Measurements from ENCODE around the gene VARS1. TPM values are rescaled to one million over a fixed set of nuclear protein-coding genes. Genes with fewer than 3 reads are reported as not detected.
"Not testable (repeated sequence)": the region's sequence is repeated elsewhere in the genome, so short reads cannot be mapped to it uniquely, and the experiment has no call there.

Gene VARS1
- 39.8 TPM for total RNA-seq

DNA sequence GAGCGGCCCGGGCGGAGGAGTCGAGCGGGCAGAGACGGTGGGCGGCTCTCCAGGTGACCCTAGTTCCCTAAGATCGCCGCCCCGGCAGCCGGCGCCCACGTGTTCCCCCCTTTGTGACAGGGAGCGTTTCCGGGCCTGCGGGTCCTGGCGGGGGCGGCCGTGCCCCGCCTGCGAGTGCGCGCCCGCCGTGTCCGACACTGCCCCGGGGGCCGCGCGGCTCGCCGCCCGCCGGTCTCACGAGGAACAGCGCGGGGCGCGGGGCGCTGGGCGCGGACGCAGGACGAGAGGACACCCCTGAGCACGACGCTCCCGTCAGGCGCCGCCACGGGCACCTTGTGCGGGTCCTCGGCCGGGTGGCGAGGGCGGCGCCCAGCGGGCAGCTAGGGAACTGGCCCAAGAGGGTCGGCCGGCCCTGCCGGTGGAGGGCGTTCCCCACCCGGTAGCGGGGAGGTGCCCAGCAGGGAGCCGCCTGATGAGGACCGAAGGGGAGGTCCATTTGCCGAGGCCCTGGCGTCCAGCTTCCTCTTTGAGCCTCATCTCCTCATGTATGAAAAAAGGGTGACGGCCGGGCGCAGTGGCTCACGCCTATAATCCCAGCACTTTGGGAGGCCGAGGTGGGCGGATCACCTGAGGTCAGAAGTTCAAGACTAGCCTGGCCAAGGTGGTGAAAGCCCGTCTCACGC, at the start of gene VARS1:
Gene VARS1 (minus strand): TSS at position 137 of the 683 bp plus-strand sequence. CDS start 535 bp downstream, outside the sequence.
- H3K27me3 ChIP-seq = no peaks in the 10 kb centered on the region
- TF ChIP-seq, protein P1, sequence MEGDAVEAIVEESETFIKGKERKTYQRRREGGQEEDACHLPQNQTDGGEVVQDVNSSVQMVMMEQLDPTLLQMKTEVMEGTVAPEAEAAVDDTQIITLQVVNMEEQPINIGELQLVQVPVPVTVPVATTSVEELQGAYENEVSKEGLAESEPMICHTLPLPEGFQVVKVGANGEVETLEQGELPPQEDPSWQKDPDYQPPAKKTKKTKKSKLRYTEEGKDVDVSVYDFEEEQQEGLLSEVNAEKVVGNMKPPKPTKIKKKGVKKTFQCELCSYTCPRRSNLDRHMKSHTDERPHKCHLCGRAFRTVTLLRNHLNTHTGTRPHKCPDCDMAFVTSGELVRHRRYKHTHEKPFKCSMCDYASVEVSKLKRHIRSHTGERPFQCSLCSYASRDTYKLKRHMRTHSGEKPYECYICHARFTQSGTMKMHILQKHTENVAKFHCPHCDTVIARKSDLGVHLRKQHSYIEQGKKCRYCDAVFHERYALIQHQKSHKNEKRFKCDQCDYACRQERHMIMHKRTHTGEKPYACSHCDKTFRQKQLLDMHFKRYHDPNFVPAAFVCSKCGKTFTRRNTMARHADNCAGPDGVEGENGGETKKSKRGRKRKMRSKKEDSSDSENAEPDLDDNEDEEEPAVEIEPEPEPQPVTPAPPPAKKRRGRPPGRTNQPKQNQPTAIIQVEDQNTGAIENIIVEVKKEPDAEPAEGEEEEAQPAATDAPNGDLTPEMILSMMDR (IDR thresholded peaks at IDR 0.05) = peak; percentile 12 to 78 (median 72)
- TF ChIP-seq POLR2A (IDR thresholded peaks at IDR 0.05) (peak in 1 of 2 donors; percentile 25), POLR2AphosphoS5 (IDR thresholded peaks at IDR 0.05; ENCODE audit: insufficient read depth in 1 of 2, low read depth in 1 of 2) (peak in 1 of 2 donors; percentile 79)
- intact Hi-C loops (cut with DNase I) = loop anchor here (10.0 kb wide), 1 partner anchor 61 kb away; the partner anchor contains the start of gene CLIC1
- peaks cover 0 to 11% of the 10 kb centered on the region in 2 donors for H3K36me3 ChIP-seq
- peaks cover 26% of the 10 kb centered on the region for H3K4me1 ChIP-seq
- peak within 1 kb of the TSS; percentile 97 for H3K27ac ChIP-seq
- H3K4me3 ChIP-seq = peak within 1 kb of the TSS; percentile 67 to 93
- no peak for DNase-seq (ENCODE audit: extremely low spot score in 2 of 2)
- H3K9me3 ChIP-seq = no peaks in the 10 kb centered on the region

DNA sequence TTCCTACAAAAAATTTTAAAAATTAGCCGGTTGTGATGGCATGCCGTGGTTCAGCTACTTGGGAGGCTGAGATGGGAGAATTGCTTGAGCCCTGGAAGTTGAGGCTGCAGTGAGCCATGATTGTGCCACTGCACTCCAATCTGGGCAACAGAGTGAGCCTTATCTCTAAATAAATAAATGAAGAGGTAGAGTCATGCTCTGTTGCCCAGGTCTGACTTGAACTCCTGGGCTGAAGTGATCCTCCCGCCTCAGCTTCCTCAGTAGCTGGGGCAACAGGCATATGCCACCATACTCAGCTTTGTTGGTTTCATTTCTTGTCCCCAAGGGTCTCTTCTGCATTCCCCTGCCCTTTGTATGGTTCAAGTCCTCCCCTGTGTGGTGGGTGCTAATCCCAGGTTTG, 49.0 kb upstream of the VARS1 start:
- intact Hi-C loops (cut with DNase I) = no loop called here
- H3K4me3 ChIP-seq = no peak overlapping the region
- H3K27me3 ChIP-seq = no peaks in the 10 kb centered on the region
- H3K9me3 ChIP-seq = no peaks in the 10 kb centered on the region
- no peaks in the 10 kb centered on the region for H3K4me1 ChIP-seq
- no peak for DNase-seq (ENCODE audit: extremely low spot score in 2 of 2)
- H3K36me3 ChIP-seq = peaks cover 0 to 11% of the 10 kb centered on the region in 2 donors
- TF ChIP-seq POLR2AphosphoS5 (IDR thresholded peaks at IDR 0.05; ENCODE audit: insufficient read depth in 1 of 2, low read depth in 1 of 2) = no peak
- TF ChIP-seq, protein P1 (IDR thresholded peaks at IDR 0.05) = no peak
- TF ChIP-seq POLR2A (IDR thresholded peaks at IDR 0.05) = no peak
- H3K27ac ChIP-seq = no peak overlapping the region

DNA sequence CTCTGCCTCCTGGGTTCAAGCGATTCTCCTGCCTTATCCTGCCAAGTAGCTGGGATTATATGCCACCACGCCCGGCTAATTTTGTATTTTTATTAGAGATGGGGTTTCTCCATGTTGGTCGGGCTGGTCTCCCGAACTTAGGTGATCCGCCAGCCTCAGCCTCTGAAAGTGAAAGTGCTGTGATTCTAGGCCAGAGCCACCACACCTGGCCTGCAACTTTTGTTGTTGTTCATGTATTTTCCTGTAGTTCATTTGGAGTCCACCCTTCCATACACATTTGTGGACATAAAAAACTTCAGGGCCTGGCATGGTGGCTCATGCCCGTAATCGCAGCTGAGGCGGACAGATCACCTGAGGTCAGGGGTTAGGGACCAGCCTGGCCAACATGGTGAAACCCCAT, 46.5 kb upstream of the VARS1 start:
- Histone ChIP-seq H3K27me3 (no peaks in the 10 kb centered on the region), H3K4me3 (no peak overlapping the region), H3K9me3 (no peaks in the 10 kb centered on the region), H3K27ac (no peak overlapping the region), H3K4me1 (peaks cover 22% of the 10 kb centered on the region), H3K36me3 (peaks cover 2 to 34% of the 10 kb centered on the region in 2 donors)
- no peak for TF ChIP-seq POLR2A (IDR thresholded peaks at IDR 0.05)
- no peak for TF ChIP-seq POLR2AphosphoS5 (IDR thresholded peaks at IDR 0.05; ENCODE audit: insufficient read depth in 1 of 2, low read depth in 1 of 2)
- TF ChIP-seq, protein P1 (IDR thresholded peaks at IDR 0.05) = no peak
- DNase-seq (ENCODE audit: extremely low spot score in 2 of 2) = no peak
- intact Hi-C loops (cut with DNase I) = no loop called here

DNA sequence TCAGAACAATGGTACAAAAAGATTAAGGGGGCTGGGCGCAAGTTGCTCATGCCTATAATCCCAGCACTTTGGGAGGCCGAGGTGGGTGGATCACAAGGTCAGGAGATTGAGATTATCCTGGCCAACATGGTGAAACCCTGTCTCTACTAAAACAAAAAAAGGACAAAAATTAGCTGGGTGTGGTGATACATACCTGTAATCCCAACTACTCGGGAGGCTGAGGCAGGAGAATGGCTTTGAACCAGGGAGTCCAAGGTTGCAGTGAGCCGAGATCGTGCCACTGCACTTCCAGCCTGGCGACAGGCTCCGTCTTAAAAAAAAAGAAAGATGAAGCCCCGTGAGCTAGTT, 44.2 kb upstream of the VARS1 start:
- Histone ChIP-seq H3K4me1 (peaks cover 41% of the 10 kb centered on the region), H3K36me3 (peaks cover 2 to 35% of the 10 kb centered on the region in 2 donors)
- H3K27ac ChIP-seq; intact Hi-C loops (cut with DNase I); H3K27me3 ChIP-seq; H3K9me3 ChIP-seq; H3K4me3 ChIP-seq; DNase-seq (ENCODE audit: extremely low spot score in 2 of 2): not testable (repeated sequence)

DNA sequence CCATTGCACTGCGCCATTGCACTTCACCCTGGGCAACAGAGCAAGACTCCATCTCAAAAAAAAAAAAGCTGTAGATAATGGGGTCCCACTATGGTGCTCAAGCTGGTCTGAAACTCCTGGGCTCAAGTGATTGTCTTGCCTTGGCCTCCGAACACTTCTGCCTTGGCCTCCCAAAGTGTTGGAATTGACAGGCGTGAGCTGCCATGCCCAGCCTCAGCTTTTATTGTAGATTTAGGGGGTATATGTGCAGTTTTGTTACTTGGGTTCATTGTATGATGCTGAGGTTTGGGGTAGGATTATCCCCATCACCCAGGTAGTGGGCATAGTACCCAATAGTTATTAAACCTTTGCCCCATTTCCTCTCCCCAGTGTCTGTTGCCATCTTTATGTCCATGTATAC, 43.4 kb upstream of the VARS1 start:
- intact Hi-C loops (cut with DNase I) = no loop called here
- peaks cover 2 to 35% of the 10 kb centered on the region in 2 donors for H3K36me3 ChIP-seq
- H3K9me3 ChIP-seq = no peaks in the 10 kb centered on the region
- no peak overlapping the region for H3K4me3 ChIP-seq
- DNase-seq (ENCODE audit: extremely low spot score in 2 of 2) = no peak
- no peaks in the 10 kb centered on the region for H3K27me3 ChIP-seq
- no peak for TF ChIP-seq POLR2AphosphoS5 (IDR thresholded peaks at IDR 0.05; ENCODE audit: insufficient read depth in 1 of 2, low read depth in 1 of 2)
- TF ChIP-seq POLR2A (IDR thresholded peaks at IDR 0.05) = no peak
- TF ChIP-seq, protein P1 (IDR thresholded peaks at IDR 0.05) = no peak
- no peak overlapping the region for H3K27ac ChIP-seq
- H3K4me1 ChIP-seq = peaks cover 44% of the 10 kb centered on the region

DNA sequence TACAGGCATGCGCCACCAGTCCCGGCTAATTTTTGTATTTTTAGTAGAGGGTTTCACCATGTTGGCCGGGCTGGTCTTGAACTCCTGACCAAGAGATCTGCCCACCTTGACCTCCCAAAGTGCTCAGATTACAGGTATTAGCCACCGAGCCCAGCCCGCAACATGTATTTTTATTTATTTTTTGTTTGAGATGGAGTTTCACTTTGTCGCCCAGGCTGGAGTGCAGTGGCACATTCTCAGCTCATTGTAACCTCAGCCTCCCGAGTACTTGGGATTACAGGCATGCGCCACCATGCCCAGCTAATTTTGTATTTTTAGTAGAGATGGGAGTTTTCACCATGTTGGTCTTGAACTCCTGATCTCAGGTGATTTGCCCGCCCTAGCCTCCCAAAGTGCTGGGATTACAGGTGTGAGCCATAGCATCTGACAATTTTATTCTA, 42.6 kb upstream of the VARS1 start:
- intact Hi-C loops (cut with DNase I); DNase-seq (ENCODE audit: extremely low spot score in 2 of 2); H3K4me3 ChIP-seq; H3K9me3 ChIP-seq; H3K27me3 ChIP-seq: not testable (repeated sequence)
- peak overlapping the region; percentile 94 for H3K27ac ChIP-seq
- H3K36me3 ChIP-seq = peaks cover 2 to 35% of the 10 kb centered on the region in 2 donors
- H3K4me1 ChIP-seq = peaks cover 50% of the 10 kb centered on the region

All from vagina (tissue), 2 donors.